ENCODE data around the gene TIGD1.

The TIGD1 gene

DNA sequence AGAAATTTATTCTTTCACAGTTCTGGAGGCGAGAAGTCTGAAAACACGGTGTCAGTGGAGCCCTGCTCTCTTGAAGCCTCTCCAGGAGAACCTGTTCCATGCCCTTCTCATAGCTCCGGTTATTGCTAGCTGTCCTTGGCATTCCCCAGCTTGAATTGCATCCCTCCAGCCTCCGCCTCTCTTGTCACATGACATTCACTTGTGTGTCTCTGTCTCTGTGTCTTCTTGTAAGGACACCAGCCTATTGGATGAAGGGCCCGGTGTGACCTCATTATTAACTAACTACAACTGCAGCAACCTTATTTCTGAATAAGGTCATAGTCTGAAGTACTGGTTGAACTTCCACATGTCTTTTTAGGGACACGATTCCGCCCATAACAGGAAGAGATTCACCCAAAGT lies 34.7 kb downstream of the TIGD1 start:
- H3K4me3 ChIP-seq (IDR thresholded peaks at IDR 0.05; ENCODE audit: insufficient read depth, low read depth, low read length) = no peak overlapping the region
- no peaks in the 10 kb centered on the region for H3K79me2 ChIP-seq (ENCODE audit: insufficient read depth, low read depth)
- H3K4me1 ChIP-seq (ENCODE audit: low read depth, poor library complexity, severe bottlenecking) = no peaks in the 10 kb centered on the region
- no peak overlapping the region for H3K4me2 ChIP-seq
- H4K20me1 ChIP-seq (ENCODE audit: insufficient read depth) = no peaks in the 10 kb centered on the region
- H3K36me3 ChIP-seq (ENCODE audit: insufficient read depth) = no peaks in the 10 kb centered on the region
- TF ChIP-seq, protein P1, sequence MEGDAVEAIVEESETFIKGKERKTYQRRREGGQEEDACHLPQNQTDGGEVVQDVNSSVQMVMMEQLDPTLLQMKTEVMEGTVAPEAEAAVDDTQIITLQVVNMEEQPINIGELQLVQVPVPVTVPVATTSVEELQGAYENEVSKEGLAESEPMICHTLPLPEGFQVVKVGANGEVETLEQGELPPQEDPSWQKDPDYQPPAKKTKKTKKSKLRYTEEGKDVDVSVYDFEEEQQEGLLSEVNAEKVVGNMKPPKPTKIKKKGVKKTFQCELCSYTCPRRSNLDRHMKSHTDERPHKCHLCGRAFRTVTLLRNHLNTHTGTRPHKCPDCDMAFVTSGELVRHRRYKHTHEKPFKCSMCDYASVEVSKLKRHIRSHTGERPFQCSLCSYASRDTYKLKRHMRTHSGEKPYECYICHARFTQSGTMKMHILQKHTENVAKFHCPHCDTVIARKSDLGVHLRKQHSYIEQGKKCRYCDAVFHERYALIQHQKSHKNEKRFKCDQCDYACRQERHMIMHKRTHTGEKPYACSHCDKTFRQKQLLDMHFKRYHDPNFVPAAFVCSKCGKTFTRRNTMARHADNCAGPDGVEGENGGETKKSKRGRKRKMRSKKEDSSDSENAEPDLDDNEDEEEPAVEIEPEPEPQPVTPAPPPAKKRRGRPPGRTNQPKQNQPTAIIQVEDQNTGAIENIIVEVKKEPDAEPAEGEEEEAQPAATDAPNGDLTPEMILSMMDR (conservative IDR thresholded peaks at IDR 0.05; ENCODE audit: low read depth, low read length) = no peak
- H3K27ac ChIP-seq = no peak overlapping the region
- no peak overlapping the region for H2AFZ ChIP-seq (ENCODE audit: low read depth)
- peaks cover 10% of the 10 kb centered on the region; the same call in 1 of the 2 replicates for H3K27me3 ChIP-seq (ENCODE audit: insufficient read depth, low read depth)
- H3K9ac ChIP-seq = no peak overlapping the region

DNA sequence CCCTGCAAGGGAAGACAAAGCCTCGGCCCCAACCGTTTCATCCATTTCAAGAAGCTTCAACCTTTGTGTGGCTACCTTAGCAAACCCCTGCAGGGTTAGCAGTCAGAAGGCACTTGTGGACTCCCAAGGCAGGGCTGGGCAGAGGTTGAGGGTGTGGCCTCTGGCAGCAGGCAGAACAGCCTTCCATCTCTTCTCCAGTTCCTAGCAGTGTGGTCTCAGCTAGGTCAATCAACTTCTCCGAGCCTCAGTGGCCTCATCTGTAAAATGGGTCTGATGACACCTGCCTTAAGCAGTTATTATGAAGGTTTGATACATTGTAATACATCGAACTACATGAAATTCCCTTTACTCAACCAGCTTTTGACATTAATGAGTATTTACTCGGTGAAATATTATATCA lies 37.0 kb downstream of the TIGD1 start:
- Histone ChIP-seq H3K27ac (no peak overlapping the region), H3K27me3 (ENCODE audit: insufficient read depth, low read depth) (0 out of 2 replicates have a peak, but pooled peaks cover 2% of the 10 kb centered on the region), H2AFZ (ENCODE audit: low read depth) (no peak overlapping the region), H3K4me3 (IDR thresholded peaks at IDR 0.05; ENCODE audit: insufficient read depth, low read depth, low read length) (no peak overlapping the region), H4K20me1 (ENCODE audit: insufficient read depth) (no peaks in the 10 kb centered on the region), H3K36me3 (ENCODE audit: insufficient read depth) (no peaks in the 10 kb centered on the region), H3K9ac (no peak overlapping the region), H3K4me1 (ENCODE audit: low read depth, poor library complexity, severe bottlenecking) (no peaks in the 10 kb centered on the region), H3K79me2 (ENCODE audit: insufficient read depth, low read depth) (no peaks in the 10 kb centered on the region), H3K4me2 (no peak overlapping the region)
- TF ChIP-seq, protein P1 (conservative IDR thresholded peaks at IDR 0.05; ENCODE audit: low read depth, low read length) = no peak

DNA sequence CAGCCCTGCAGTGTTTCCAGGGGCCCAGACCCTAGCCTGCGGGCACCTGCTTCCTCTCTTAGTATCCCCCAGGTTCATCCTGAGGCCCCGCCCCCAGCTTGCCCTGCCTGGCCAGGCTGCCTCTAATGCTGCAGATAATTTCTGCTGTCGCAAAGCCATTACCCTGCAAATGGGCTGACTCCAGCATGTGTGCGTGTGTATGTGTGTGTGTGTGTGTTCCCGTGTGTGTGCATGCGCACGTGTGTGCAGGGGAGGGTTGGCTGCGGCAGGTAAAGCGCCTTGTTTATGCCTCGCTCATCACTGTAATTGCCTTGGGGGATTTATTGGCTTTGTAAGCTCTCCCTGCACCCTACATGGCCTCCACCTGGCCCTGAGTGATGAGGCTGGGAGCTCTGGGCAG lies 37.8 kb downstream of the TIGD1 start:
- no peak overlapping the region for H2AFZ ChIP-seq (ENCODE audit: low read depth)
- TF ChIP-seq, protein P1 (conservative IDR thresholded peaks at IDR 0.05; ENCODE audit: low read depth, low read length) = no peak
- no peak overlapping the region for H3K27ac ChIP-seq
- H3K4me1 ChIP-seq (ENCODE audit: low read depth, poor library complexity, severe bottlenecking) = no peaks in the 10 kb centered on the region
- H3K79me2 ChIP-seq (ENCODE audit: insufficient read depth, low read depth) = no peaks in the 10 kb centered on the region
- H3K9ac ChIP-seq = no peak overlapping the region
- no peaks in the 10 kb centered on the region for H4K20me1 ChIP-seq (ENCODE audit: insufficient read depth)
- H3K4me3 ChIP-seq (IDR thresholded peaks at IDR 0.05; ENCODE audit: insufficient read depth, low read depth, low read length) = no peak overlapping the region
- H3K36me3 ChIP-seq (ENCODE audit: insufficient read depth) = no peaks in the 10 kb centered on the region
- H3K27me3 ChIP-seq (ENCODE audit: insufficient read depth, low read depth) = peaks cover 2% of the 10 kb centered on the region; the same call in 1 of the 2 replicates
- no peak overlapping the region for H3K4me2 ChIP-seq

DNA sequence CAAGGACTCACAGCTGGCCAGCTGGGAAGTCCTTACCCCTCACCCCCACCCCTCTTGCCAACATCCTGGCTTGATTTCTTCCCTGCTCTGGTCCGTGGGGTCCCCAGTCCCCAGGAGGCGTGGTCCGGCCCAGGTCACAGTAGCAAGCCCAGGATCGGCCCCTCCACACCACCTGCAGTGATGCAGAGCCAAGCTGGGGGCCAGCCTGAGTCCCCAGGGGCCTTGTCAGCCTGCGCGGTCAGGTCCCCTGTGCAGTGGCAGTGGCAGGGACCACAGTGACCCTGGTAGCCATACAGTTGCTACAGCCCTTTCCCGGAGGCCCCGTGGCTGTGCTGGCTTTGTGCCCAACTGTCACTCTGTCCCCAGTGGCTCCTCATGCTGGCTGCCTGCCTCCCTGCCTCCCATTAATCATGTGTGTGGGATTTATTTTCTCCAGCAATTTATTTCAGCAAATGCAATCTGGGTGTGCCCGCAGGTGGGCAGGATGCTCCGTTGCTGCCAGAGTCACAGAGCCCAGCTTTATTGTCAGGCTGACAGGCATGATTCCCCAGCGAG lies 38.9 kb downstream of the TIGD1 start:
- H3K9ac ChIP-seq = no peak overlapping the region

More for the DNA sequence above, 38.9 kb downstream of the TIGD1 start:
- H3K4me2 ChIP-seq = no peak overlapping the region
- H3K27ac ChIP-seq = no peak overlapping the region
- H3K4me1 ChIP-seq (ENCODE audit: low read depth, poor library complexity, severe bottlenecking) = no peaks in the 10 kb centered on the region
- H3K4me3 ChIP-seq (IDR thresholded peaks at IDR 0.05; ENCODE audit: insufficient read depth, low read depth, low read length) = no peak overlapping the region
- no peak overlapping the region for H2AFZ ChIP-seq (ENCODE audit: low read depth)
- H3K79me2 ChIP-seq (ENCODE audit: insufficient read depth, low read depth) = no peaks in the 10 kb centered on the region
- H3K36me3 ChIP-seq (ENCODE audit: insufficient read depth) = no peaks in the 10 kb centered on the region
- H4K20me1 ChIP-seq (ENCODE audit: insufficient read depth) = no peaks in the 10 kb centered on the region
- TF ChIP-seq, protein P1 (conservative IDR thresholded peaks at IDR 0.05; ENCODE audit: low read depth, low read length) = no peak
- H3K27me3 ChIP-seq (ENCODE audit: insufficient read depth, low read depth) = peaks cover 10% of the 10 kb centered on the region; the same call in 1 of the 2 replicates

Data from KMS-11 (cell line).